Mesothelial cell of epicardium (in vitro differentiated cells): ENCODE data around the gene CKAP2. TPM values are rescaled to one million over a fixed set of nuclear protein-coding genes. Genes with fewer than 3 reads are reported as not detected.
"Not testable (repeated sequence)": the region's sequence is repeated elsewhere in the genome, so short reads cannot be mapped to it uniquely, and the experiment has no call there.

ENCODE experiments used
- DNase-seq, 2 experiments: peaks; one replicate each; pipeline ENCODE4 v3.0.0; 2021; ENCODE audit warnings: low spot score in 2 of 2; ENCODE audit not compliant: unreplicated experiment in 2 of 2
- H3K27ac Mint-ChIP-seq: 2 replicates; pipeline ENCODE4 v1.8.0; 2021; ENCODE audit warnings: mixed read lengths
- H3K27me3 Mint-ChIP-seq: 2 replicates; pipeline ENCODE4 v1.8.0; 2021; ENCODE audit warnings: low read depth, mixed read lengths
- H3K36me3 Mint-ChIP-seq: 2 replicates; pipeline ENCODE4 v1.8.0; 2021; ENCODE audit warnings: mixed read lengths
- H3K4me1 Mint-ChIP-seq: 2 replicates; pipeline ENCODE4 v1.8.0; 2021; ENCODE audit warnings: mixed read lengths
- H3K4me3 Mint-ChIP-seq: 2 replicates; pipeline ENCODE4 v1.8.0; 2021; ENCODE audit warnings: mild to moderate bottlenecking, moderate library complexity, mixed read lengths
- H3K9me3 Mint-ChIP-seq: 2 replicates; pipeline ENCODE4 v1.8.0; 2021; ENCODE audit warnings: mixed read lengths
- total RNA-seq: library from RNA; stranded (reverse); gene quantifications from 3 replicates; pipeline ENCODE4 v1.2.1, GENCODE V29; 2021

CKAP2 gene
- total RNA-seq, 1 donor from 2014 or later: 40.4 TPM

DNA sequence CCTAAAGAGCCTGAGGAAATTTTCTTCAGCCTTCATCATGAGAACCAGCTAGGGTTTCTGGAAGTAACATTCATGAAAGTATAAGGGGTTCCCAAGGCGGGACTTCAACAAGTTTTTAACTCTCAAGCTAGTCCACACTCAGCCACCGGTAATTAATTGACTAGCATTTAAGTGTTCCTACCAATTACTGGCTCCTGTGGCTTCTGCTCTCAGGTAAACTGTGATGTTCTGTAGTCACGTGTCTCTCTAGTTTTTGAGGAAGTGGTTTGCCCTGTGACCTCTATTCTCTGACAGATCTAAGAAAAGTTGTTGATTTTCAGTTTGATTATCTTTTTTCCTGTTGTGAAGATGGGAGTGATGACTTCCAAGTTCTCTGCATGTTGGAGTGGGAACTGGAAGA is 42.7 kb downstream of the CKAP2 start:
- not testable (repeated sequence) for H3K9me3 Mint-ChIP-seq, H3K27me3 Mint-ChIP-seq, H3K27ac Mint-ChIP-seq, H3K36me3 Mint-ChIP-seq, H3K4me1 Mint-ChIP-seq, H3K4me3 Mint-ChIP-seq, DNase-seq

GRCh38 chr13:52502277-52502676 is 47.0 kb downstream of the CKAP2 start:
- not testable (repeated sequence) for DNase-seq, H3K27me3 Mint-ChIP-seq, H3K4me1 Mint-ChIP-seq, H3K36me3 Mint-ChIP-seq, H3K4me3 Mint-ChIP-seq, H3K27ac Mint-ChIP-seq
- peaks cover 15% of the 10 kb centered on the region for H3K9me3 Mint-ChIP-seq

- not testable (repeated sequence) for H3K36me3 Mint-ChIP-seq, H3K4me3 Mint-ChIP-seq, DNase-seq, H3K4me1 Mint-ChIP-seq, H3K27ac Mint-ChIP-seq, H3K27me3 Mint-ChIP-seq
- H3K9me3 Mint-ChIP-seq: peaks cover 15% of the 10 kb centered on the region
Measured at GRCh38 chr13:52505843-52506242, 50.6 kb downstream of the CKAP2 start.

- H3K4me3 Mint-ChIP-seq, H3K4me1 Mint-ChIP-seq, H3K36me3 Mint-ChIP-seq, H3K9me3 Mint-ChIP-seq, DNase-seq, H3K27me3 Mint-ChIP-seq, H3K27ac Mint-ChIP-seq: not testable (repeated sequence)
Measured at GRCh38 chr13:52509532-52509931, 54.3 kb downstream of the CKAP2 start.

- H3K4me1 Mint-ChIP-seq, DNase-seq, H3K4me3 Mint-ChIP-seq, H3K9me3 Mint-ChIP-seq, H3K27ac Mint-ChIP-seq, H3K36me3 Mint-ChIP-seq, H3K27me3 Mint-ChIP-seq: not testable (repeated sequence)
Measured at GRCh38 chr13:52510221-52510797, 55.0 kb downstream of the CKAP2 start.

DNA sequence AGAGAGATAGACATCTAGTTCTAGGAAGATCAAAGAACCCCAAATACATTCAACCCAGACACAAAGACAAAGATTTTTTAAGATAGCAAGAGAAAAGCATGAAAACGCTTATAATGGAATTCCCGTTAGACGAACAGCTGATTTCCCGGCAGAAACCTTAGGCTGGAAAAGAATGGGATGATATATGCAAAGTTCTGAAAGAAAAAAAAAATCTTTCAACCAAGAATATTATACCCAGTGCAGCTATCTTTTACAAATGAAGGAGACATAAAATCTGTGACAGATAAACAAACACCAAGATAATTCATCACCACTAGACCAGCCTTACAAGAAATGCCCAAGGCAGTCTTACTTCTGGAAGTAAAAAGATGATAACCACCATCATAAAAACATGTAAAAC is 56.3 kb downstream of the CKAP2 start:
- H3K9me3 Mint-ChIP-seq, H3K4me1 Mint-ChIP-seq, DNase-seq, H3K27ac Mint-ChIP-seq, H3K36me3 Mint-ChIP-seq, H3K4me3 Mint-ChIP-seq, H3K27me3 Mint-ChIP-seq: not testable (repeated sequence)

DNA sequence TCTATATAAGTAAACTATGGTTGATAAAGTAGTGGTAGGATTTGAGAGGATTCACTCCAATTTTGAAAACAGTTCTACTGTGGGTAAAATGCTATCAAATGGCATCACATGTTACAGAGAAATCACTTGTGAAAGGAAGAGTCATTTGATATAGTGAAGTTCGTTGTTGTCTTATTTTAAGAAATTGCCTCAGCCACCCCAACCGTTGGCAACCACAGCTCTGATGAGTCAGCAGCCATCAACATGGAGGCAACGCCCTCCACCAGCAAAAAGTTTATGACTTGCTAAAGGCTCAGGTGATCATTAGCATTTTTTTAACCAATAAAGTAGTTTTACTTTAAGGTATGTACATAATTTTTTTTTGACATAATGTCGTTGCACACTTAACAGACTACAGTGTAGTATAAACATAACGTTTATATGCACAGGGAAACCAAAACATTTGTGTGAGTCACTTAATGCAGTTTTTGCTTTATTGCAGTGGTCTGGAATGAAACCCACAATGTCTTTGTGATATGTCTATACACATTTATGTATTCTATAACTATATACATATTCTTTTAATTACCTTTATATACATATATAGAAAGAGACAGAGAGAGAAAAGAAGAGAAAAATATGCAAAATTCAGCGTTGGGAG is 58.8 kb downstream of the CKAP2 start:
- H3K27me3 Mint-ChIP-seq, H3K4me1 Mint-ChIP-seq, DNase-seq, H3K36me3 Mint-ChIP-seq, H3K9me3 Mint-ChIP-seq, H3K4me3 Mint-ChIP-seq, H3K27ac Mint-ChIP-seq: not testable (repeated sequence)

- not testable (repeated sequence) for DNase-seq, H3K4me3 Mint-ChIP-seq, H3K9me3 Mint-ChIP-seq, H3K4me1 Mint-ChIP-seq, H3K36me3 Mint-ChIP-seq, H3K27ac Mint-ChIP-seq, H3K27me3 Mint-ChIP-seq
Measured at GRCh38 chr13:52523323-52523722, 68.0 kb downstream of the CKAP2 start.

Other genes starting within 250 kb of the CKAP2 start
- 1.3 to 1.6 TPM (median 1.5 TPM) in 3 replicates for gene THSD1, start 49.3 kb upstream of the CKAP2 start, total RNA-seq
- 52.8 to 58.9 TPM (median 55.2 TPM) in 3 replicates for gene VPS36, start 4.8 kb upstream of the CKAP2 start, total RNA-seq
- 16.4 to 18.5 TPM (median 18.1 TPM) in 3 replicates for gene HNRNPA1L2, start 187.0 kb downstream of the CKAP2 start, total RNA-seq
- gene SUGT1, start 197.4 kb downstream of the CKAP2 start, total RNA-seq: 38.5 to 42.4 TPM (median 41.6 TPM) in 3 replicates